Liver (tissue), 9 donors: ENCODE measurements around the gene ADM5. TPM values are rescaled to one million over a fixed set of nuclear protein-coding genes. Genes with fewer than 3 reads are reported as not detected.

Experiments used
- DNase-seq: peaks from one replicate; pipeline ENCODE4 v3.0.0-alpha.2; 2017; ENCODE audit warnings: low spot score
- H3K27ac ChIP-seq, 2 donors: one replicate each; pipeline ENCODE4 v1.7.0; 2013; ENCODE audit warnings: inconsistent platforms in 2 of 2, low read length in 2 of 2, control low read depth in 1 of 2, low read depth in 1 of 2, mild to moderate bottlenecking in 1 of 2
- H3K27me3 ChIP-seq, 4 donors: one replicate each; pipeline versions ENCODE4 v1.6.1 to v1.7.0; 2013; ENCODE audit warnings: low read length in 3 of 4, inconsistent platforms in 1 of 4, mild to moderate bottlenecking in 1 of 4, moderate library complexity in 1 of 4; ENCODE audit not compliant: control insufficient read depth in 4 of 4, insufficient read depth in 4 of 4
- H3K36me3 ChIP-seq, 4 donors: one replicate each; pipeline versions ENCODE4 v1.6.1 to v1.7.0; 2013; ENCODE audit warnings: low read length in 3 of 4, mild to moderate bottlenecking in 3 of 4, low read depth in 1 of 4, moderate library complexity in 1 of 4; ENCODE audit not compliant: control insufficient read depth in 4 of 4, insufficient read depth in 3 of 4
- H3K4me1 ChIP-seq, 4 donors: one replicate each; pipeline versions ENCODE4 v1.6.1 to v1.7.0; 2013; ENCODE audit warnings: low read length in 3 of 4, mild to moderate bottlenecking in 3 of 4, moderate library complexity in 1 of 4; ENCODE audit not compliant: control insufficient read depth in 4 of 4, insufficient read depth in 4 of 4
- H3K4me3 ChIP-seq, 3 donors: one replicate each; pipeline versions ENCODE4 v1.6.1 to v1.7.0; 2013; ENCODE audit warnings: low read length in 3 of 3, control low read depth in 1 of 3, low read depth in 1 of 3, mild to moderate bottlenecking in 1 of 3
- H3K9ac ChIP-seq, 2 donors: one replicate each; pipeline ENCODE4 v1.7.0; 2013; ENCODE audit warnings: low read length in 2 of 2, mild to moderate bottlenecking in 2 of 2, moderate library complexity in 2 of 2, control low read depth in 1 of 2, low read depth in 1 of 2
- H3K9me3 ChIP-seq, 4 donors: one replicate each; pipeline versions ENCODE4 v1.6.1 to v1.7.0; 2013; ENCODE audit warnings: low read length in 3 of 4; ENCODE audit not compliant: control insufficient read depth in 4 of 4
- ATF3 ChIP-seq: IDR thresholded peaks from 2 replicates; pipeline ENCODE4 v1.6.1; 2016; ENCODE audit warnings: antibody characterized with exemption
- CTCF ChIP-seq: fragments of 150-350 bp; IDR thresholded peaks from 2 replicates; pipeline ENCODE4 v1.5.1; 2017; ENCODE audit warnings: improper control_type of control experiment, low read depth, low read length; ENCODE audit not compliant: missing input control
- EGR1 ChIP-seq, 2 donors: IDR thresholded peaks; 2 replicates each; pipeline ENCODE4 v1.6.1; 2016 to 2018; ENCODE audit warnings: antibody characterized with exemption in 2 of 2, low read depth in 2 of 2
- FOXA1 ChIP-seq: IDR thresholded peaks from 2 replicates; pipeline ENCODE4 v1.6.1; 2016; ENCODE audit warnings: antibody characterized with exemption
- FOXA2 ChIP-seq: IDR thresholded peaks from 2 replicates; pipeline ENCODE4 v1.6.1; 2016; ENCODE audit warnings: antibody characterized with exemption
- GABPA ChIP-seq, 2 donors: IDR thresholded peaks in 1 of 2; conservative IDR thresholded peaks in 1 of 2; 2 replicates each; pipeline ENCODE4 v1.6.1; 2016; ENCODE audit warnings: antibody characterized with exemption in 2 of 2, mild to moderate bottlenecking in 1 of 2, moderate library complexity in 1 of 2
- HNF4A ChIP-seq, 2 donors: conservative IDR thresholded peaks; 2 replicates each; pipeline ENCODE4 v1.6.1; 2016; ENCODE audit warnings: antibody characterized with exemption in 2 of 2, mild to moderate bottlenecking in 2 of 2
- HNF4G ChIP-seq: IDR thresholded peaks from 2 replicates; pipeline ENCODE4 v1.6.1; 2016; ENCODE audit warnings: antibody characterized with exemption
- JUND ChIP-seq, 2 donors: IDR thresholded peaks; 2 replicates each; pipeline ENCODE4 v1.6.1; 2016; ENCODE audit warnings: antibody characterized with exemption in 2 of 2
- MAX ChIP-seq: IDR thresholded peaks from 2 replicates; pipeline ENCODE4 v1.6.1; 2016; ENCODE audit warnings: antibody characterized with exemption
- NR2F2 ChIP-seq: IDR thresholded peaks from 2 replicates; pipeline ENCODE4 v1.6.1; 2016; ENCODE audit warnings: antibody characterized with exemption
- RAD21 ChIP-seq, 2 donors: IDR thresholded peaks; 2 replicates each; pipeline ENCODE4 v1.6.1; 2016; ENCODE audit warnings: antibody characterized with exemption in 2 of 2, mild to moderate bottlenecking in 2 of 2
- REST ChIP-seq: IDR thresholded peaks from 2 replicates; pipeline ENCODE4 v1.6.1; 2016; ENCODE audit warnings: antibody characterized with exemption, mild to moderate bottlenecking
- RXRA ChIP-seq, 2 donors: IDR thresholded peaks; 2 replicates each; pipeline ENCODE4 v1.6.1; 2017 to 2018; ENCODE audit warnings: antibody characterized with exemption in 2 of 2, mild to moderate bottlenecking in 1 of 2
- SP1 ChIP-seq: IDR thresholded peaks from 2 replicates; pipeline ENCODE4 v1.6.1; 2018; ENCODE audit warnings: antibody characterized with exemption, mild to moderate bottlenecking
- TAF1 ChIP-seq: conservative IDR thresholded peaks from 2 replicates; pipeline ENCODE4 v1.6.1; 2016; ENCODE audit warnings: antibody characterized with exemption, mild to moderate bottlenecking
- YY1 ChIP-seq: IDR thresholded peaks from 2 replicates; pipeline ENCODE4 v1.6.1; 2016; ENCODE audit warnings: antibody characterized with exemption, mild to moderate bottlenecking
- ZBTB33 ChIP-seq: IDR thresholded peaks from 2 replicates; pipeline ENCODE4 v1.6.1; 2016; ENCODE audit warnings: antibody characterized with exemption
- WGBS: extraction: QIAGEN DNeasy Blood & Tissue Kit; methylation state at CpG from one replicate; pipeline ENCODE4 v1.1.7; 2013; 5-methylcytosine and 5-hydroxymethylcytosine counted together
- polyA plus RNA-seq, 2 donors: library from polyadenylated mRNA; stranded (reverse) in 1 of 2; unstranded in 1 of 2; fragments of 200-250 nt in 1 of 2; fragments of >200 nt in 1 of 2; fragmentation: Nextera tagmentation in 1 of 2; extraction: Ambion mirVana in 1 of 2; gene quantifications; one replicate each; pipeline versions ENCODE4 v1.2.1 to v1.2.3, GENCODE V29; 2013 to 2015
- total RNA-seq, 2 donors: library from RNA; depleted of rRNA; stranded (reverse); fragments of >200 nt; gene quantifications; one replicate each; pipeline ENCODE4 v1.2.3, GENCODE V29; 2014
- donor health status: healthy.
- donor health status: healthy.
- donor health status: healthy.
- donor health status: healthy.
- donor health status: healthy.

Gene ADM5
- total and polyA plus RNA-seq, 4 donors = 0.11 to 0.84 (median 0.26) TPM

GRCh38 chr19:49641688-49642491, 47.5 kb upstream of the ADM5 start, which contains the start of gene SCAF1:
Gene SCAF1, plus strand, starts transcription at chr19:49642209. Its CDS starts 2,818 bp downstream, at chr19:49645027.
- peak; percentile 98 for DNase-seq
- peak within 1 kb of the TSS; percentile 82 to 98 for H3K9ac ChIP-seq
- no peaks in the 10 kb centered on the region for H3K9me3 ChIP-seq
- TF ChIP-seq ATF3 (peak; percentile 39), RXRA (IDR thresholded peaks at IDR 0.05) (peak; percentile 77 to 82), MAX (peak; percentile 42), NR2F2 (peak; percentile 56), ZBTB33 (peak; percentile 95), JUND (IDR thresholded peaks at IDR 0.05) (peak; percentile 84 to 89), FOXA2 (no peak), GABPA (IDR thresholded peaks at IDR 0.05 in 1 of 2, conservative IDR thresholded peaks at IDR 0.05 in 1 of 2) (peak; percentile 64 to 90), RAD21 (IDR thresholded peaks at IDR 0.05) (peak in 1 of 2 donors; percentile 25), TAF1 (peak; percentile 9), SP1 (peak; percentile 97), FOXA1 (peak; percentile 72), HNF4A (conservative IDR thresholded peaks at IDR 0.05) (no peak), EGR1 (IDR thresholded peaks at IDR 0.05; ENCODE audit: low read depth in 2 of 2) (no peak), REST (peak; percentile 35), YY1 (peak; percentile 77), HNF4G (no peak), CTCF (no peak)
- under 1% methylated on average over 87 of the region's 87 CpGs for WGBS
- H3K27ac ChIP-seq = peak within 1 kb of the TSS; percentile 93 to 98
- peak within 1 kb of the TSS; percentile 76 to 99 (median 81) for H3K4me3 ChIP-seq
- peaks cover 2 to 7% (median 6%) of the 10 kb centered on the region in 4 donors for H3K36me3 ChIP-seq
- H3K27me3 ChIP-seq = no peaks in the 10 kb centered on the region
- peaks cover 0 to 30% (median 17%) of the 10 kb centered on the region in 4 donors for H3K4me1 ChIP-seq
